GM20000 (cell line): Measurements from ENCODE around the gene CAVIN1.

Experiments used
- DNase-seq: peaks from one replicate; pipeline ENCODE4 v3.0.0; 2012; ENCODE audit warnings: low spot score
- CTCF ChIP-seq: IDR thresholded peaks from 2 replicates; pipeline ENCODE4 v1.5.1; 2012; ENCODE audit warnings: mild to moderate bottlenecking, control low read depth; ENCODE audit errors: extremely low read depth, missing control alignments

The CAVIN1 gene, protein sequence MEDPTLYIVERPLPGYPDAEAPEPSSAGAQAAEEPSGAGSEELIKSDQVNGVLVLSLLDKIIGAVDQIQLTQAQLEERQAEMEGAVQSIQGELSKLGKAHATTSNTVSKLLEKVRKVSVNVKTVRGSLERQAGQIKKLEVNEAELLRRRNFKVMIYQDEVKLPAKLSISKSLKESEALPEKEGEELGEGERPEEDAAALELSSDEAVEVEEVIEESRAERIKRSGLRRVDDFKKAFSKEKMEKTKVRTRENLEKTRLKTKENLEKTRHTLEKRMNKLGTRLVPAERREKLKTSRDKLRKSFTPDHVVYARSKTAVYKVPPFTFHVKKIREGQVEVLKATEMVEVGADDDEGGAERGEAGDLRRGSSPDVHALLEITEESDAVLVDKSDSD

GRCh38 chr17:42422958-42423712 is at the start of gene CAVIN1:
Gene CAVIN1 (minus strand): TSS chr17:42423256. CDS start chr17:42423097, 159 bp downstream.
- TF ChIP-seq CTCF = no peak
- peak; percentile 72 for DNase-seq

DNA sequence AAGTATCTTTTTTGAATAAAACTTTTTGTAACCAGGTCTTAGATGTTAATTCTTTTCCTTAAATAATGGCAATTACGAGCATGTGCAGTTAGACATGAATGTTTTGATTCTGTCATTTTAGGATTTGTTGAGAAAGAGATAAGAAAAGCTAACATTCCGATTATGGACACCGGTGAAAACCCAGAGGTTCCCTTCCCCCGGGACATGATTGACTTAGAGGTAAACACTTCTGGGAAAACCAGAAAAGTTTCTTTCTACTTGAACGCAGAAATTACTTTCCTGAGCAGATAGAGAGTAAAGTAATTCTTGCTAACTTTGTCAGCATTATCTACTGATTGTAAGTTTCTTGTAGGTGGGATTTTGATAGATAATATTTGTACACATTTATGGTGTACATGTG is 44.8 kb upstream of the CAVIN1 start:
- no peak for DNase-seq
- TF ChIP-seq CTCF = no peak

DNA sequence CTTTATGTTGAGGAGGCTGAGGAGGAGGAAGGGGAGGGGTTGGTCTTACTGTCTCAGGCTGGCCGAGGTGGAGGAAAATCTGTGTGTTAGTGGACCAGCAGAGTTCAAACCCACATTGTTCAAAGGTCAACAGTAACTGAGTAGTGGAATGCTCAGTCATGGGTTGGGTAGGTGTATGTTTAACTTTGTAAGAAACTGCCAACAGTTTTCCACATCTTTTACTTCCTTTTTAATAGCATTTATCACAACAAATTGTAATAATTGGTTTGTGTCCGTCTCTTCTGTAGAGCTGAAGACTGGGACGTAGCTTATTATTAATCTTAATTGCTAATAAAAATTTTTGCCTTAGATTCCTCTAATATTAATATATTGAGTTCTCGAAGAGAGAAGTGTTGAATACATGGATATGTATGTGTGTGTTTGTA is 40.9 kb upstream of the CAVIN1 start:
- TF ChIP-seq CTCF = no peak
- no peak for DNase-seq

- DNase-seq = no peak
- TF ChIP-seq CTCF = no peak
Observed at GRCh38 chr17:42460371-42460770, 37.3 kb upstream of the CAVIN1 start.

GRCh38 chr17:42459801-42460281 is 36.8 kb upstream of the CAVIN1 start:
- no peak for TF ChIP-seq CTCF
- peak; percentile 50 for DNase-seq

GRCh38 chr17:42459256-42459800 is 36.3 kb upstream of the CAVIN1 start:
- no peak for TF ChIP-seq CTCF
- peak; percentile 25 for DNase-seq
